HFF-Myc (cell line): ENCODE data around the gene TXNL1.

Source experiments
- DNase-seq: peaks from one replicate; pipeline ENCODE4 v3.0.0-alpha.2; 2011; ENCODE audit warnings: low read depth; ENCODE audit errors: extremely low read depth
- H3K4me3 ChIP-seq: replicated peaks from 2 replicates; pipeline ENCODE4 v1.5.1; 2011; ENCODE audit warnings: low read depth, mild to moderate bottlenecking, control low read depth, low read length
- TF ChIP-seq, protein P1 (sequence below): IDR thresholded peaks from 2 replicates; pipeline ENCODE4 v1.5.1; 2012; ENCODE audit warnings: mild to moderate bottlenecking, low read depth, low read length, control low read depth; ENCODE audit errors: missing control alignments

The TXNL1 gene

DNA sequence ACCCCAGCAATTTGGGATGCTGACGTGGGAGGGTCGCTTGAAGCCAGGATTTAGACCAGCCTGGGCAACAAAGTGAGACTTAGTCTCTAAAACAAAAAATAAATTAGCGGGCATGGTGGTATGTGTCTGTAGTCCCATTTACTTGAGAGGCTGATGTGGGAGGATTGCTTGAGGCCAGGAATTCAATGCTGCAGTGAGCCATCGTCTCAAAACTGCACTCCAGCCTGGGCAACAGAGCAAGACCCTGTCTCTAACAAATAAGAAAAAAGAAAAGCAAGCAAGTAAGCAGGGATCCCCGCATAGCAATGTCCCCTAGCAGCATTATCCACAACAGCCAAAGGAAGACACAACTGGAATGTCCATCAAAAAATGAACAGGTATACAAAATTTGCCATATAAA, 3.4 kb downstream of the TXNL1 start:
- DNase-seq = no peak
- TF ChIP-seq, protein P1, sequence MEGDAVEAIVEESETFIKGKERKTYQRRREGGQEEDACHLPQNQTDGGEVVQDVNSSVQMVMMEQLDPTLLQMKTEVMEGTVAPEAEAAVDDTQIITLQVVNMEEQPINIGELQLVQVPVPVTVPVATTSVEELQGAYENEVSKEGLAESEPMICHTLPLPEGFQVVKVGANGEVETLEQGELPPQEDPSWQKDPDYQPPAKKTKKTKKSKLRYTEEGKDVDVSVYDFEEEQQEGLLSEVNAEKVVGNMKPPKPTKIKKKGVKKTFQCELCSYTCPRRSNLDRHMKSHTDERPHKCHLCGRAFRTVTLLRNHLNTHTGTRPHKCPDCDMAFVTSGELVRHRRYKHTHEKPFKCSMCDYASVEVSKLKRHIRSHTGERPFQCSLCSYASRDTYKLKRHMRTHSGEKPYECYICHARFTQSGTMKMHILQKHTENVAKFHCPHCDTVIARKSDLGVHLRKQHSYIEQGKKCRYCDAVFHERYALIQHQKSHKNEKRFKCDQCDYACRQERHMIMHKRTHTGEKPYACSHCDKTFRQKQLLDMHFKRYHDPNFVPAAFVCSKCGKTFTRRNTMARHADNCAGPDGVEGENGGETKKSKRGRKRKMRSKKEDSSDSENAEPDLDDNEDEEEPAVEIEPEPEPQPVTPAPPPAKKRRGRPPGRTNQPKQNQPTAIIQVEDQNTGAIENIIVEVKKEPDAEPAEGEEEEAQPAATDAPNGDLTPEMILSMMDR = no peak
- no peak overlapping the region for H3K4me3 ChIP-seq

DNA sequence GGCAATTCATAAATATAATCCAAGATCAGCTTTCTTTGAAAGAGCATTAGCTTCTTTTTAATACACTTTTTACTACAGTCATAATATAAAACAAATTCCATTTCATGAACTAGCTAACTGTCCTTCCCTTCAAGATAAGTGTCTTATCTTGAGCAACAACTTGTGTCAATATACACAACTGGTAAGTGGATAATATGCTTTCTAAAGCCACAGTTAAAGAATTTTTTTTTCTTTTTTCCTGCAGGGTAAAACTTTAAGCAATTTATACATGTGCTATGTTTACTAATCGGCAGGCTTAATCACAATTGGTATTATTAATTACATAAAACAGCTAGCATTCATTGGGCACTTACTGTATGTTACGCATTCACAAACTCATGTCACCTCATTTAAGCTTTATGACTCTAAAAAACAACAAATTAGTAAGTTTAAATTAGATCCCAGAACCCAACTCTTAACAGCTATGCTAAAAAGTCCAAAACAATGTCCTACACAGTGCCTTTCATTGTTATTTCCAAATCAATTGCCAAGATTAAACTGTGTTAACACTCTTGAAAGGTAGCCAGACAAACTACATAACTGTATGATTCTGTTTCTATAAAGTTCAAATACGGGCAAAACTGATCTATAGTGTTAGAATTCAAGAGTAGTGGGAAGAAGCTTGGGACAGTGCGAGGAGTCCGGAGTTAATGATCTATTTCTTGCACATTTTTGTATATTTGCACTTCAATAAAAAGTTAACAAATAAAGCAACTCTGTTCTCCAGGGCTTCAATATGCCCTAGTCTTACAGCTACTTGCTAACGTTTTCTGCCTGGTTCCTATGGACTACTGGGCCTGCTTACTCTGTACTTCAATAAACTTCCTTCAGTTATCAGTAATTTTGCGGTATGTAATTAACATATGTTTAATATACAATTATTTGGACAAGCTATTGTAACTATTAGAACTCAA, 6.0 kb downstream of the TXNL1 start:
- DNase-seq = no peak
- TF ChIP-seq, protein P1 = no peak
- no peak overlapping the region for H3K4me3 ChIP-seq

DNA sequence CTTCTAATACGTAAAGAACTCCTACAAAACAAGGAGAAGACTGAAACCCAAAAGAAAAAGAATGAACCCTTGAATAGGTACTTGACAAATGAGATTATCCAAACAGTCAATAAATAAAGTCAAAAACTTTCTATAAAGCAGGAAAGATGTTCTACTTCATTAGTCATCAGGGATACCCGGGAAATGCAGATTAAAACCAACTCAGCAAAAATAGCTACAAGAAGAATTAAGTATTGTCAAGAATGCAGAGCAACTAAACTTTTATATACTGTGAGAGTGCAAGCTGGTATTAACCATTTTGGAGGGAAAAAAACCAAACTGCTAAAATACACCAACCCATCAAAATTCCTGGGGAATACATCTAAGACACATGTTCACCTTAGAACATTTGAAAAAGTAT, 10.4 kb downstream of the TXNL1 start:
- H3K4me3 ChIP-seq = no peak overlapping the region
- DNase-seq = no peak
- TF ChIP-seq, protein P1 = no peak

DNA sequence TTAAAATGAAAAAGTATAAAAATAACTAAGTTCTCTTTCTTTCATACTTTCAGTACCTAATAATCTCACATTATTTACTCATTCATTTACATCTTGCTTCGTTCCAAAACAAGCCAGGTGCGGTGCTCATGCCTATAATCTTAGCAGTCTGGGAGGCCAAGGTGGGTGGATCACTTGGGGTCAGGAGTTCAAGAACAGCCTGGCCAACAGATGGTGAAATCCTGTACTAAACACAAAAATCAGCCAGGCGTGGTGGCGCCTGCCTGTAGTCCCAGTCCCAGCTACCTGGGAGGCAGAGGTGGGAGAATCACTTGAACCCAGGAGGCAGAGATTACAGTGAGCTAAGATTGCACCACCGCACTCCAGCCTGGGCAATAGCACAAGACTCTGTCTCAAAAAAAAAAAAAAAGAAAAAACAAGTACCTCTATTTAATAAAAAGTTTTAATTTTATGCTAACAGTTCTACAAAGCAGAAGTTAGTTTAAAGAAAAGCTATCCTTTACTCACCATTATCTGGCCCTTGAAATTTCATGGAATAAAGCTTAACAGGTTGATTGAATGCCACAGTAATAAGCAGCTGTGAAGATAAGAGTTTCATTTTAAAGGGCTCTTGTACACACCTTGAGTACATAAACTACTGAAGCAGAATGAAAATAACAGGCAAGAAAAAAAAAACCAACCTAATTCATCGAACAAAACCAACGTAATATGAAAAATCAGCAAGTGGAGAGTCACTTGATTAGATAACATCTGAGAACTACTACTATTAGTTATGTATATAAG, 22.5 kb downstream of the TXNL1 start:
- H3K4me3 ChIP-seq = no peak overlapping the region
- DNase-seq = no peak
- TF ChIP-seq, protein P1 = no peak

DNA sequence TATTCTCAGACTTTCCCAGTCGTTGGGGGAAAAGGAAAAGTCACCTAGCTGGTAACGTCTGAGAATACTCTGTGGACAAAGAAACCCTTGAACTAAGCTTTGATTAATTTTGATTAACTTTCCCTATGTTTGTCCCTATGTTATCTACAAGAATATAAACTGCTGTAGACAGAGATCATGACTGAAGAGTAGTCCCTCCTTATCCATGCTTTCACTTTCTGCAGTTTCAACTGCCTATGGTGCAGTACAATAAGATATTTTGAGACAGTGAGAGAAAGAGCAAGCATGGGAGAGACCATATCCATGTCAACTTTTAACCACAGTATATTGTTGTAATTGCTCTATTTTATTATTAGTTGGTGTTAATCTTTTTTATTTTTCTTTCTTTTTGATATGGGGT, 31.8 kb downstream of the TXNL1 start:
- no peak for DNase-seq
- TF ChIP-seq, protein P1 = no peak
- no peak overlapping the region for H3K4me3 ChIP-seq

DNA sequence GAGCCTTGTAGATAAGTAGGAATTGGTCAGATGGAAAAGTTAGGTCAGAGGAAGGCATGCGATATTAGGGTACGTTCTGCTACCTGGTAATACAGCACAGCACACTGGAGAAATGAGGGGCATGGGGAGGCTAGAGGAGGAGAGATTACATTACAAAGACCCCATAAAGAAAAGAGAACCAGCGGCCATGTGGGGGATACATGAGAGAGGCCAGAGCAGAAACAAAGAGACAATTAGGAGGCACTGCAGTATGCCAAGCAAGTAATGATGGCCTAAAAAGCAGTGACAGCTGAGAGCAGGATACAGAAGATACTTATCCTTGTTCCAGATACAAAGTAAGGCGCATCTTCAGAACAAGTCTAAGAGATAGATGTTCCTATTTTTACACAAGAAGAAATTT, 40.0 kb downstream of the TXNL1 start:
- no peak overlapping the region for H3K4me3 ChIP-seq
- TF ChIP-seq, protein P1 = no peak
- DNase-seq = no peak
